Upper lobe of right lung (tissue), 1 donor: ENCODE data around the gene ZNF281. TPM values are rescaled to one million over a fixed set of nuclear protein-coding genes. Genes with fewer than 3 reads are reported as not detected.

Experiments
- ATAC-seq: fragments of 200-7000 bp; cut with Tn5 transposase; one replicate; pipeline ENCODE4 v1.9.1; 2020; ENCODE audit warnings: mild to moderate bottlenecking, moderate library complexity
- DNase-seq: peaks from one replicate; pipeline ENCODE4 v3.0.0-alpha.2; 2020
- H3K27ac ChIP-seq: fragments of 200-600 bp; one replicate; pipeline ENCODE4 v1.8.0; 2022
- H3K27me3 ChIP-seq: fragments of 200-600 bp; one replicate; pipeline ENCODE4 v1.8.0; 2022; ENCODE audit warnings: mild to moderate bottlenecking
- H3K36me3 ChIP-seq: fragments of 200-600 bp; one replicate; pipeline ENCODE4 v1.8.0; 2022
- H3K4me1 ChIP-seq: fragments of 200-600 bp; one replicate; pipeline ENCODE4 v1.8.0; 2022
- H3K4me3 ChIP-seq: fragments of 200-600 bp; one replicate; pipeline ENCODE4 v1.8.0; 2022; ENCODE audit warnings: mild to moderate bottlenecking
- H3K9me3 ChIP-seq: fragments of 200-600 bp; one replicate; pipeline ENCODE4 v1.8.0; 2022
- CTCF ChIP-seq: fragments of 200-600 bp; IDR thresholded peaks from one replicate; pipeline ENCODE4 v1.8.0; 2022; ENCODE audit warnings: antibody characterized with exemption
- intact Hi-C: fragments of 100-400 bp; cut with DNase I; formaldehyde crosslinking; loops from one replicate; pipeline ENCODE4 v1.11.0; 2022
- total RNA-seq: library from RNA; stranded (reverse); fragmentation: NEBNext Ultra II Directional; extraction: Animal tissue kit (Norgen Biotek cat#: 25700); gene quantifications from one replicate; pipeline ENCODE4 v1.2.1, GENCODE V29; 2021
- donor health status: DM: no; HTN: yes; CAD: no; lungs with severe emphysema.

Gene ZNF281
- total RNA-seq, 1 donor from 2014 or later, result 19.5 TPM

- Histone ChIP-seq H3K9me3 (no peaks in the 10 kb centered on the region), H3K27me3 (no peaks in the 10 kb centered on the region), H3K27ac (no peak overlapping the region), H3K4me3 (no peak overlapping the region), H3K36me3 (no peaks in the 10 kb centered on the region), H3K4me1 (no peaks in the 10 kb centered on the region)
- intact Hi-C loops, result no loop called here
- TF ChIP-seq CTCF, result no peak
- ATAC-seq (no peak), DNase-seq (no peak)
These were observed 43.2 kb upstream of the ZNF281 start for GRCh38 chr1:200452850-200453552.

- no peak for DNase-seq
- intact Hi-C loops, result no loop called here
- Histone ChIP-seq H3K27me3 (no peaks in the 10 kb centered on the region), H3K36me3 (no peaks in the 10 kb centered on the region), H3K9me3 (no peaks in the 10 kb centered on the region), H3K4me1 (no peaks in the 10 kb centered on the region), H3K4me3 (no peak overlapping the region), H3K27ac (no peak overlapping the region)
- TF ChIP-seq CTCF, result no peak
- no peak for ATAC-seq
These were observed 38.4 kb upstream of the ZNF281 start for GRCh38 chr1:200448034-200448762.

GRCh38 chr1:200445213-200445612, 35.4 kb upstream of the ZNF281 start:
- no peak for DNase-seq
- no peak for ATAC-seq
- TF ChIP-seq CTCF, result no peak

GRCh38 chr1:200444478-200444877, 34.6 kb upstream of the ZNF281 start:
- TF ChIP-seq CTCF, result no peak
- ATAC-seq (no peak), DNase-seq (no peak)
- Histone ChIP-seq H3K36me3 (no peaks in the 10 kb centered on the region), H3K4me1 (no peaks in the 10 kb centered on the region), H3K27ac (no peak overlapping the region), H3K27me3 (no peaks in the 10 kb centered on the region), H3K4me3 (no peak overlapping the region), H3K9me3 (no peaks in the 10 kb centered on the region)
- intact Hi-C loops, result no loop called here

More at GRCh38 chr1:200445213-200445612, 35.4 kb upstream of the ZNF281 start:
- no peaks in the 10 kb centered on the region for H3K27me3 ChIP-seq
- no peaks in the 10 kb centered on the region for H3K4me1 ChIP-seq
- H3K9me3 ChIP-seq, result no peaks in the 10 kb centered on the region
- no peaks in the 10 kb centered on the region for H3K36me3 ChIP-seq
- intact Hi-C loops, result no loop called here
- H3K4me3 ChIP-seq, result no peak overlapping the region
- H3K27ac ChIP-seq, result no peak overlapping the region

GRCh38 chr1:200443860-200444259, 34.0 kb upstream of the ZNF281 start:
- Histone ChIP-seq H3K27me3 (no peaks in the 10 kb centered on the region), H3K9me3 (no peaks in the 10 kb centered on the region), H3K4me1 (no peaks in the 10 kb centered on the region), H3K27ac (no peak overlapping the region), H3K36me3 (no peaks in the 10 kb centered on the region), H3K4me3 (no peak overlapping the region)
- ATAC-seq, result no peak
- intact Hi-C loops, result no loop called here
- no peak for DNase-seq
- no peak for TF ChIP-seq CTCF
